ENCODE measurements around the gene RUFY1.
A peak's percentile ranks its signal among the peaks of the same experiment; 100 is the strongest.

The RUFY1 gene

GRCh38 chr5:179559284-179560252 is 9.2 kb downstream of the RUFY1 start:
- Histone ChIP-seq H3K4me2 (ENCODE audit: low read depth, low read length) (peak overlapping the region; percentile 35; the same call in 1 of the 2 replicates), H3K79me2 (ENCODE audit: low read length) (peaks cover 47% of the 10 kb centered on the region), H4K20me1 (ENCODE audit: insufficient read depth, low read length) (no peaks in the 10 kb centered on the region), H3K36me3 (replicated peaks; ENCODE audit: insufficient read depth, low read length) (no peaks in the 10 kb centered on the region; the same call in 1 of the 2 replicates), H3F3A (ENCODE audit: insufficient read depth, low read length) (no peaks in the 10 kb centered on the region), H3K4me1 (ENCODE audit: low read length) (no peaks in the 10 kb centered on the region), H3K27ac (ENCODE audit: low read length) (0 out of 2 replicates have a peak overlapping the region, but pooled peaks have one; percentile 13), H3K4me3 (ENCODE audit: low read length) (peak overlapping the region; percentile 38), H3K9me2 (replicated peaks; ENCODE audit: insufficient read depth, low read length) (no peaks in the 10 kb centered on the region), H3K9me3 (replicated peaks; ENCODE audit: insufficient read depth, low read length) (no peaks in the 10 kb centered on the region), H2AFZ (ENCODE audit: low read length) (peak overlapping the region; percentile 38; the same call in 1 of the 2 replicates), H3K27me3 (replicated peaks; ENCODE audit: insufficient read depth, low read length) (no peaks in the 10 kb centered on the region), H3K9ac (ENCODE audit: low read length) (peak overlapping the region; percentile 26; the same call in 1 of the 2 replicates)
- TF ChIP-seq EZH2 (optimal IDR thresholded peaks at IDR 0.05; ENCODE audit: low read depth, low read length) (no peak), EZH2phosphoT487 (IDR thresholded peaks at IDR 0.05; ENCODE audit: low read length) (no peak), CTCF (IDR thresholded peaks at IDR 0.05; ENCODE audit: low read length) (no peak)
- DNase-seq: peak; percentile 86

DNA sequence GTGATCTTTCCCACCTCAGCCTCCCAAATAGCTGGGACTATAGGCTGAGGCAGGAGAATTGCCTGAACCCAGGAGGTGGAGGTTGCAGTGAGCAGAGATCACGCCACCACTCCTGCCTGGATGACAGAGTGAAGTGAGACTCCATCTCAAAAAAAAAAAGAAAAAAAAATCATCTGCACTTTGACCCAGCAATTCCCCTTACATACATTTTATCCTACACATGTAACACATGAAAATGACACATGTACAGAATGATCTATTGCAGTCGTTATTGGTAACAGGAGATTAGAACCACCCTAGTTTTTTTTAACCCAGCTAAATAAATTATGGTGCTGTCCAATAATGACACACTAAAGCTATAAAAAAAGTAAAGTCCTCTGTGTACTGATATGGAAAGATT is 14.2 kb downstream of the RUFY1 start:
- H3K36me3 ChIP-seq (replicated peaks; ENCODE audit: insufficient read depth, low read length): no peaks in the 10 kb centered on the region; the same call in 1 of the 2 replicates
- peaks cover 5% of the 10 kb centered on the region for H3K79me2 ChIP-seq (ENCODE audit: low read length)

DNA sequence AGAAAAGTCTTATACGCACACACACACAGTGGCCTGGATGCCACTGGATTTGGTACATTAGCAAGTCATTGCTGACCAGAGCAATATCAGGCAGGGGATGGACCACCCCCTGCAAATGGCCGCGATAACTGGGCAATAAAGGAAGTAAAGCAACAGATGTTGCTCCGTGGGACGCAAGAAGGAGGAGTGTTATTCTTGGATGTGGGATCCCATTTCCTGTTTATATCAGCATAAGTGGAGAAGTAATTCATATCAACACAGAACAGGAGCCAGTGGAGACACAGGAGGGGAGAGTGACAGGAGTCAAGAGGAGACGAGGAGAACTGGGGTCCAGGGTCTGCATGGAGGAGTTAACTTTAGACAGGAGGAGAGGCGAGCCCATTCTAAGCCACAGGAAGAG is 18.4 kb downstream of the RUFY1 start:
- H3K9me2 ChIP-seq (replicated peaks; ENCODE audit: insufficient read depth, low read length): no peaks in the 10 kb centered on the region
- H4K20me1 ChIP-seq (ENCODE audit: insufficient read depth, low read length): no peaks in the 10 kb centered on the region
- no peaks in the 10 kb centered on the region for H3K9me3 ChIP-seq (replicated peaks; ENCODE audit: insufficient read depth, low read length)
- H3K79me2 ChIP-seq (ENCODE audit: low read length): no peaks in the 10 kb centered on the region
- no peak overlapping the region for H3K4me2 ChIP-seq (ENCODE audit: low read depth, low read length)
- H3K36me3 ChIP-seq (replicated peaks; ENCODE audit: insufficient read depth, low read length): peaks cover 3% of the 10 kb centered on the region; the same call in 1 of the 2 replicates
- H3K27ac ChIP-seq (ENCODE audit: low read length): no peak overlapping the region
- H3K4me3 ChIP-seq (ENCODE audit: low read length): no peak overlapping the region
- H3F3A ChIP-seq (ENCODE audit: insufficient read depth, low read length): no peaks in the 10 kb centered on the region
- no peak overlapping the region for H2AFZ ChIP-seq (ENCODE audit: low read length)
- no peak for DNase-seq
- H3K9ac ChIP-seq (ENCODE audit: low read length): no peak overlapping the region
- no peaks in the 10 kb centered on the region for H3K27me3 ChIP-seq (replicated peaks; ENCODE audit: insufficient read depth, low read length)
- H3K4me1 ChIP-seq (ENCODE audit: low read length): no peaks in the 10 kb centered on the region
- TF ChIP-seq CTCF (IDR thresholded peaks at IDR 0.05; ENCODE audit: low read length) (no peak), EZH2phosphoT487 (IDR thresholded peaks at IDR 0.05; ENCODE audit: low read length) (no peak), EZH2 (optimal IDR thresholded peaks at IDR 0.05; ENCODE audit: low read depth, low read length) (no peak)

More for the DNA sequence above, 14.2 kb downstream of the RUFY1 start:
- DNase-seq: no peak
- TF ChIP-seq EZH2 (optimal IDR thresholded peaks at IDR 0.05; ENCODE audit: low read depth, low read length) (no peak), EZH2phosphoT487 (IDR thresholded peaks at IDR 0.05; ENCODE audit: low read length) (no peak), CTCF (IDR thresholded peaks at IDR 0.05; ENCODE audit: low read length) (no peak)
- H3K9ac ChIP-seq (ENCODE audit: low read length): no peak overlapping the region
- H3K27me3 ChIP-seq (replicated peaks; ENCODE audit: insufficient read depth, low read length): no peaks in the 10 kb centered on the region
- no peak overlapping the region for H3K4me2 ChIP-seq (ENCODE audit: low read depth, low read length)
- no peaks in the 10 kb centered on the region for H3K9me3 ChIP-seq (replicated peaks; ENCODE audit: insufficient read depth, low read length)
- no peaks in the 10 kb centered on the region for H4K20me1 ChIP-seq (ENCODE audit: insufficient read depth, low read length)
- no peak overlapping the region for H3K4me3 ChIP-seq (ENCODE audit: low read length)
- no peaks in the 10 kb centered on the region for H3K4me1 ChIP-seq (ENCODE audit: low read length)
- no peak overlapping the region for H3K27ac ChIP-seq (ENCODE audit: low read length)
- H2AFZ ChIP-seq (ENCODE audit: low read length): no peak overlapping the region
- no peaks in the 10 kb centered on the region for H3F3A ChIP-seq (ENCODE audit: insufficient read depth, low read length)
- H3K9me2 ChIP-seq (replicated peaks; ENCODE audit: insufficient read depth, low read length): no peaks in the 10 kb centered on the region
